SK-N-SH treated with all-trans-retinoic acid at 6 μM for 48 hours (cell line): ENCODE data around the gene NLGN2.

Experiments used
- ATAC-seq: fragments of 200-7000 bp; cut with Tn5 transposase; 3 replicates; pipeline ENCODE4 v1.9.1; 2020; ENCODE audit warnings: mild to moderate bottlenecking, moderate library complexity
- ARNTL ChIP-seq: fragments of 450-650 bp; formaldehyde crosslinking; IDR thresholded peaks from 2 replicates; pipeline ENCODE4 v1.5.0; 2020; ENCODE audit warnings: low read depth, mild to moderate bottlenecking, moderate library complexity, borderline replicate concordance
- CSDC2 ChIP-seq: fragments of 250-450 bp; sonication (Bioruptor Pico); IDR thresholded peaks from 2 replicates; pipeline ENCODE4 v1.5.0; 2020; ENCODE audit warnings: mild to moderate bottlenecking, moderate library complexity
- ESRRG ChIP-seq: fragments of 250-450 bp; sonication (Bioruptor Pico); IDR thresholded peaks from 2 replicates; pipeline ENCODE4 v1.6.1; 2021; ENCODE audit warnings: mild to moderate bottlenecking
- ISL1 ChIP-seq: fragments of 250-450 bp; sonication (Bioruptor Pico); IDR thresholded peaks from 2 replicates; pipeline ENCODE4 v2.1.2; 2022; ENCODE audit warnings: mild to moderate bottlenecking, moderate library complexity
- PPARA ChIP-seq: fragments of 250-450 bp; sonication (Bioruptor Pico); IDR thresholded peaks from 2 replicates; pipeline ENCODE4 v1.5.0; 2020; ENCODE audit warnings: mild to moderate bottlenecking, borderline replicate concordance
- RARB ChIP-seq: fragments of 250-450 bp; sonication (Bioruptor Pico); IDR thresholded peaks from 2 replicates; pipeline ENCODE4 v1.8.0; 2021; ENCODE audit warnings: mild to moderate bottlenecking, moderate library complexity
- SNAI2 ChIP-seq: fragments of 250-450 bp; sonication (Bioruptor Pico); IDR thresholded peaks from 2 replicates; pipeline ENCODE4 v1.5.0; 2020; ENCODE audit warnings: mild to moderate bottlenecking, moderate library complexity
- ZC3H10 ChIP-seq: fragments of 250-450 bp; sonication (Bioruptor Pico); IDR thresholded peaks from 2 replicates; pipeline ENCODE4 v1.5.1; 2021; ENCODE audit warnings: mild to moderate bottlenecking, moderate library complexity
- ZFP3 ChIP-seq: fragments of 250-450 bp; sonication (Bioruptor Pico); IDR thresholded peaks from 2 replicates; pipeline ENCODE4 v1.5.0; 2020; ENCODE audit warnings: mild to moderate bottlenecking, moderate library complexity
- ZFP30 ChIP-seq: fragments of 450-650 bp; formaldehyde crosslinking; IDR thresholded peaks from 2 replicates; pipeline ENCODE4 v1.5.0; 2022; ENCODE audit warnings: mild to moderate bottlenecking, moderate library complexity
- ZNF565 ChIP-seq: fragments of 450-650 bp; formaldehyde crosslinking; conservative IDR thresholded peaks from 2 replicates; pipeline ENCODE4 v1.5.0; 2020; ENCODE audit warnings: low read depth, mild to moderate bottlenecking, moderate library complexity
- ZNF70 ChIP-seq: fragments of 450-650 bp; formaldehyde crosslinking; IDR thresholded peaks from 2 replicates; pipeline ENCODE4 v1.5.0; 2020; ENCODE audit warnings: mild to moderate bottlenecking, moderate library complexity
- ZNF8 ChIP-seq: fragments of 450-650 bp; formaldehyde crosslinking; IDR thresholded peaks from 2 replicates; pipeline ENCODE4 v1.5.0; 2020; ENCODE audit warnings: mild to moderate bottlenecking, moderate library complexity
- TF ChIP-seq, protein P1 (sequence below): fragments of 250-450 bp; sonication (Bioruptor Pico); IDR thresholded peaks from 2 replicates; pipeline ENCODE4 v1.8.0; 2021; ENCODE audit warnings: low read depth, mild to moderate bottlenecking, moderate library complexity, borderline replicate concordance
- TF ChIP-seq, protein P2 (sequence below): fragments of 250-450 bp; sonication (Bioruptor Pico); IDR thresholded peaks from 2 replicates; pipeline ENCODE4 v1.8.0; 2020; ENCODE audit warnings: mild to moderate bottlenecking, moderate library complexity, borderline replicate concordance
- TF ChIP-seq, protein P3 (sequence below): fragments of 250-450 bp; sonication (Bioruptor Pico); IDR thresholded peaks from 2 replicates; pipeline ENCODE4 v1.5.0; 2020; ENCODE audit warnings: mild to moderate bottlenecking, moderate library complexity
- TF ChIP-seq, protein P4 (sequence below): fragments of 250-450 bp; sonication (Bioruptor Pico); IDR thresholded peaks from 2 replicates; pipeline ENCODE4 v1.5.1; 2020; ENCODE audit warnings: low read depth, mild to moderate bottlenecking, moderate library complexity

NLGN2 gene

DNA sequence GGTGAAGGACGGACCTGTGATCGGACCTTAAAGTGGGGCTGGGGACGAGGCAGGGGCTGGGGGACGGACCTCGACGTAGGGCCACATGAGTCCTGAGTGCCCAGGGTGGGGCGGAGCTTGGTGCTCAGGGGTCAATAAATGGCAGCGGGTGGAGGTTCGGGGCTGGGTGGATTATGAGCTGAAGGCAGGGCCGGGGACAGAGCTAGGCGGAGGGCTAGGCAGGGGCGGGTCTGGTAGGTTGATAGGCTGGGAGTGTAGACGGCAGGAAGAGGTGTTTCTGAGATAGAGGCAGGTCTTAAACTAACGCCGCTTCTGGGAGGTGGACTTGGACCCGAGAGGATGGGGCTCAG is 37.9 kb downstream of the NLGN2 start:
- TF ChIP-seq, protein P1, sequence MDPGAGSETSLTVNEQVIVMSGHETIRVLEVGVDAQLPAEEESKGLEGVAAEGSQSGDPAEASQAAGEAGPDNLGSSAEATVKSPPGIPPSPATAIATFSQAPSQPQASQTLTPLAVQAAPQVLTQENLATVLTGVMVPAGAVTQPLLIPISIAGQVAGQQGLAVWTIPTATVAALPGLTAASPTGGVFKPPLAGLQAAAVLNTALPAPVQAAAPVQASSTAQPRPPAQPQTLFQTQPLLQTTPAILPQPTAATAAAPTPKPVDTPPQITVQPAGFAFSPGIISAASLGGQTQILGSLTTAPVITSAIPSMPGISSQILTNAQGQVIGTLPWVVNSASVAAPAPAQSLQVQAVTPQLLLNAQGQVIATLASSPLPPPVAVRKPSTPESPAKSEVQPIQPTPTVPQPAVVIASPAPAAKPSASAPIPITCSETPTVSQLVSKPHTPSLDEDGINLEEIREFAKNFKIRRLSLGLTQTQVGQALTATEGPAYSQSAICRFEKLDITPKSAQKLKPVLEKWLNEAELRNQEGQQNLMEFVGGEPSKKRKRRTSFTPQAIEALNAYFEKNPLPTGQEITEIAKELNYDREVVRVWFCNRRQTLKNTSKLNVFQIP (CRISPR knock-in tag), result no peak
- TF ChIP-seq ZNF565, result no peak
- TF ChIP-seq ARNTL (CRISPR knock-in tag), result no peak
- TF ChIP-seq PPARA (CRISPR knock-in tag), result no peak
- peak; percentile 61 for ATAC-seq

DNA sequence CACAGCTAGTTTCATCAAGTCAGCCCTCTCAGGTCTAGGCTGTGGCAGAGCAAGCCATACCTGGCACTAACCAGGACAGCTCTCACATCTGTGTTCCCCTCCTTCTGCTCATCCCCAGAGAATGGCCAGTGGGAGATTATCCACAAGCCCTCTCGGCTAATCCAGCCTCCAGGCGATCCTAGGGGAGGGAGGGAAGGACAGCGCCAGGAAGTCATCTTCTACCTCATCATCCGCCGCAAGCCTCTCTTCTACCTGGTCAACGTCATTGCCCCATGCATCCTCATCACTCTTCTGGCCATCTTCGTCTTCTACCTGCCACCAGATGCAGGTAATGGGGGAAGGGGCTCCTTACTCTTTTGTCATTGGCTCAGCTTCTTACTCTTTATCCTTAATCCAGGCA is 40.8 kb downstream of the NLGN2 start:
- TF ChIP-seq PPARA (CRISPR knock-in tag), result no peak
- TF ChIP-seq, protein P2, sequence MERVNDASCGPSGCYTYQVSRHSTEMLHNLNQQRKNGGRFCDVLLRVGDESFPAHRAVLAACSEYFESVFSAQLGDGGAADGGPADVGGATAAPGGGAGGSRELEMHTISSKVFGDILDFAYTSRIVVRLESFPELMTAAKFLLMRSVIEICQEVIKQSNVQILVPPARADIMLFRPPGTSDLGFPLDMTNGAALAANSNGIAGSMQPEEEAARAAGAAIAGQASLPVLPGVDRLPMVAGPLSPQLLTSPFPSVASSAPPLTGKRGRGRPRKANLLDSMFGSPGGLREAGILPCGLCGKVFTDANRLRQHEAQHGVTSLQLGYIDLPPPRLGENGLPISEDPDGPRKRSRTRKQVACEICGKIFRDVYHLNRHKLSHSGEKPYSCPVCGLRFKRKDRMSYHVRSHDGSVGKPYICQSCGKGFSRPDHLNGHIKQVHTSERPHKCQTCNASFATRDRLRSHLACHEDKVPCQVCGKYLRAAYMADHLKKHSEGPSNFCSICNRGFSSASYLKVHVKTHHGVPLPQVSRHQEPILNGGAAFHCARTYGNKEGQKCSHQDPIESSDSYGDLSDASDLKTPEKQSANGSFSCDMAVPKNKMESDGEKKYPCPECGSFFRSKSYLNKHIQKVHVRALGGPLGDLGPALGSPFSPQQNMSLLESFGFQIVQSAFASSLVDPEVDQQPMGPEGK (CRISPR knock-in tag), result no peak
- no peak for TF ChIP-seq ZFP30 (CRISPR knock-in tag)
- no peak for TF ChIP-seq ZNF8
- TF ChIP-seq ISL1 (CRISPR knock-in tag), result no peak
- no peak for TF ChIP-seq ZFP3 (CRISPR knock-in tag)
- no peak for TF ChIP-seq ARNTL (CRISPR knock-in tag)
- TF ChIP-seq SNAI2 (CRISPR knock-in tag), result no peak
- TF ChIP-seq, protein P1 (CRISPR knock-in tag), result no peak
- TF ChIP-seq ZNF70 (CRISPR knock-in tag), result no peak
- TF ChIP-seq, protein P3, sequence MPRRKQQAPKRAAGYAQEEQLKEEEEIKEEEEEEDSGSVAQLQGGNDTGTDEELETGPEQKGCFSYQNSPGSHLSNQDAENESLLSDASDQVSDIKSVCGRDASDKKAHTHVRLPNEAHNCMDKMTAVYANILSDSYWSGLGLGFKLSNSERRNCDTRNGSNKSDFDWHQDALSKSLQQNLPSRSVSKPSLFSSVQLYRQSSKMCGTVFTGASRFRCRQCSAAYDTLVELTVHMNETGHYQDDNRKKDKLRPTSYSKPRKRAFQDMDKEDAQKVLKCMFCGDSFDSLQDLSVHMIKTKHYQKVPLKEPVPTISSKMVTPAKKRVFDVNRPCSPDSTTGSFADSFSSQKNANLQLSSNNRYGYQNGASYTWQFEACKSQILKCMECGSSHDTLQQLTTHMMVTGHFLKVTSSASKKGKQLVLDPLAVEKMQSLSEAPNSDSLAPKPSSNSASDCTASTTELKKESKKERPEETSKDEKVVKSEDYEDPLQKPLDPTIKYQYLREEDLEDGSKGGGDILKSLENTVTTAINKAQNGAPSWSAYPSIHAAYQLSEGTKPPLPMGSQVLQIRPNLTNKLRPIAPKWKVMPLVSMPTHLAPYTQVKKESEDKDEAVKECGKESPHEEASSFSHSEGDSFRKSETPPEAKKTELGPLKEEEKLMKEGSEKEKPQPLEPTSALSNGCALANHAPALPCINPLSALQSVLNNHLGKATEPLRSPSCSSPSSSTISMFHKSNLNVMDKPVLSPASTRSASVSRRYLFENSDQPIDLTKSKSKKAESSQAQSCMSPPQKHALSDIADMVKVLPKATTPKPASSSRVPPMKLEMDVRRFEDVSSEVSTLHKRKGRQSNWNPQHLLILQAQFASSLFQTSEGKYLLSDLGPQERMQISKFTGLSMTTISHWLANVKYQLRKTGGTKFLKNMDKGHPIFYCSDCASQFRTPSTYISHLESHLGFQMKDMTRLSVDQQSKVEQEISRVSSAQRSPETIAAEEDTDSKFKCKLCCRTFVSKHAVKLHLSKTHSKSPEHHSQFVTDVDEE (CRISPR knock-in tag), result no peak
- no peak for TF ChIP-seq CSDC2 (CRISPR knock-in tag)
- TF ChIP-seq RARB (CRISPR knock-in tag), result no peak
- no peak for TF ChIP-seq ZNF565
- no peak for TF ChIP-seq ESRRG (CRISPR knock-in tag)
- TF ChIP-seq ZC3H10, result no peak
- ATAC-seq, result no peak

DNA sequence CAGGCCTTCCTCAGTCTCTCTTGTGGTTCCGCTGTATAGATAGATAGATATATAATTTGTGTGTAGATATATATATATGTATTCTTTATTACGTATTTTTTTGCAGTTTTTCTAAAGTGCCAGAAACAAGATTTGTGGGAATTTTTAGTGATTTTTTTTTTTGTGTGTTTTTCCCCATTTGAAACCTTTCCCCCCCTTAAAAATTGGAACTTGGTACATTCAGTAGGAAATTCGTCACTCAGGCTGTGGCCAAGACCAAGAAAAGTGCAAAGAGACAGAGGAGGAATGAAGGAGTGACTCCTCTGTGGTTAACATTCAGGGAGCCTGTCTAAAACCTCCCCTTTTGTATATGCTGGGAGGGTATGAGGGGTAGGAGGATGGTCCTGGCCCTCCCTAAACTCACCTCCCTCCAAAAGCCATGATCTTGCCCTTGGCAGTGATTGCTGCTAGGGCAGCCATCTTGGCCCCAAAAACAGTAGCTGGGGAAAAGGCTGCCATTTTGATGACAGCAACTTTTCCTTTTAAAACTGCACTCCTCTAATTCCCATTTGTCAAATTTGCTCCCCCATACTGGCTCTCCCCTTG is 52.4 kb downstream of the NLGN2 start:
- TF ChIP-seq ZNF70 (CRISPR knock-in tag) (no peak), ZNF565 (no peak), RARB (CRISPR knock-in tag) (no peak), CSDC2 (CRISPR knock-in tag) (no peak), ZFP30 (CRISPR knock-in tag) (no peak), ZNF8 (no peak), ZFP3 (CRISPR knock-in tag) (no peak)
- TF ChIP-seq, protein P4, sequence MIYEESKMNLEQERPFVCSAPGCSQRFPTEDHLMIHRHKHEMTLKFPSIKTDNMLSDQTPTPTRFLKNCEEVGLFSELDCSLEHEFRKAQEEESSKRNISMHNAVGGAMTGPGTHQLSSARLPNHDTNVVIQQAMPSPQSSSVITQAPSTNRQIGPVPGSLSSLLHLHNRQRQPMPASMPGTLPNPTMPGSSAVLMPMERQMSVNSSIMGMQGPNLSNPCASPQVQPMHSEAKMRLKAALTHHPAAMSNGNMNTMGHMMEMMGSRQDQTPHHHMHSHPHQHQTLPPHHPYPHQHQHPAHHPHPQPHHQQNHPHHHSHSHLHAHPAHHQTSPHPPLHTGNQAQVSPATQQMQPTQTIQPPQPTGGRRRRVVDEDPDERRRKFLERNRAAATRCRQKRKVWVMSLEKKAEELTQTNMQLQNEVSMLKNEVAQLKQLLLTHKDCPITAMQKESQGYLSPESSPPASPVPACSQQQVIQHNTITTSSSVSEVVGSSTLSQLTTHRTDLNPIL (CRISPR knock-in tag), result no peak
- TF ChIP-seq, protein P2 (CRISPR knock-in tag), result no peak
- TF ChIP-seq, protein P1 (CRISPR knock-in tag), result no peak
- TF ChIP-seq, protein P3 (CRISPR knock-in tag), result no peak
- ATAC-seq, result no peak
